HG03521 (cell line): ENCODE results near the gene EFHD2.
"Not testable (repeated sequence)": the region's sequence is repeated elsewhere in the genome, so short reads cannot be mapped to it uniquely, and the experiment has no call there.

ENCODE experiments used
- ATAC-seq: cut with Tn5 transposase; IDR thresholded peaks from one replicate; pipeline ENCODE4 v1.9.1; 2021; ENCODE audit warnings: mild to moderate bottlenecking, moderate library complexity; ENCODE audit not compliant: unreplicated experiment

Gene EFHD2

DNA sequence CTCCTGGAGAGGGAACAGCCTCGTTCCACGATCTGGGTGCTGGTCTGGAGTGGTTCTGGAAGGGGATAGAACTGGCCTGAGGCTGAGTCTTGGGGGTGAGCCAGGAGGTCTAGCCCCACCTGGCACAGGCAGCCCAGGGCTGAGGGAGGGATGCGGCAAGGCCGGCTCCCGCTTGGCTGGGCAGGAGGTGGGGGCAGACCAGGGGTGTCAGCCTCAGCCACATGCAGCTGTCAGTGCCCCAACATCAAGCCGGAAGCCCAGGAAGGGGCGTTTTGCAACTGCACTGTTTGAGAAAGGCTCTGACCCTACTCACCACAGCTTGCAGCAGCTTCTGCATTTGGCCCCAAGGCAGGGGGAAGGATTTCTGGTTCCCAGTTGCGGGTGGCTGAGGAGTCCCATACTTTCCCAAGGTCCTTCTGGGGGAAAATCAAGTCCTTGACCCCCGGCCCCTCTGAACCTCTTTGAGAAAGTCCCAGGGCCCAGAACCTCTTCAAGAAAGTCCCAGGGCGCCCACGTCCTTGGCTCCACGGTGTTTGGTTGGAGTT lies 2.0 kb downstream of the EFHD2 start:
- peak; percentile 42 for ATAC-seq

DNA sequence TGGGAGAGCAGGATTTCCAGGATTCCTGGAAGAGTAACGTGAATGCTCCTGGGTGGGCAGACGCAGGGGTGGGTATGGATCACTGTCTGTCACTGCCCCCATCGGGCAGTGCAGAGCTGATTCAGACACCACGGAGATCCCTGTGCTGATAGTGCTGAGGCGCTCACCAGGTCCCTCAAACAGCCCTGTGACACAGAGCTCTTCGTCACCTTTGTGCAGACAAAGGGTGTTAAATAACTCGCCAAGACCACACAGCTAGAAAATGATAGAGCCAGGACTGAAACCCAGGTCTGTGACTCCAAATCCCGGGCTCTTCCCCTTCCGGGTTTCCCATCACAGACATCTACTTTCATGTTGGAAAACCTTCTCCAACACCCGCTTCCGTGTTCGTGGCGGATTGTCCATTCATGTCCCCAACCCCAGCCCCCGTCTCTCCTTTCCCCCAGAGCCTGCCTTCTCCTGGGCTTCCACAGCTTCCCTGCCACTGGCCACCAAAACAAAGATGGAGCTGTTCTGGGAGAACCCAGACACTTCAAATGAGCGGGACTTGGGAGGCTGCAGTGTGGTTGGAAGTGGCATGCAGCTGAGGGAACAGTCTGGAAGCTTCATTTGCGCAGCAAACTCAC lies 2.6 kb downstream of the EFHD2 start:
- ATAC-seq: no peak

DNA sequence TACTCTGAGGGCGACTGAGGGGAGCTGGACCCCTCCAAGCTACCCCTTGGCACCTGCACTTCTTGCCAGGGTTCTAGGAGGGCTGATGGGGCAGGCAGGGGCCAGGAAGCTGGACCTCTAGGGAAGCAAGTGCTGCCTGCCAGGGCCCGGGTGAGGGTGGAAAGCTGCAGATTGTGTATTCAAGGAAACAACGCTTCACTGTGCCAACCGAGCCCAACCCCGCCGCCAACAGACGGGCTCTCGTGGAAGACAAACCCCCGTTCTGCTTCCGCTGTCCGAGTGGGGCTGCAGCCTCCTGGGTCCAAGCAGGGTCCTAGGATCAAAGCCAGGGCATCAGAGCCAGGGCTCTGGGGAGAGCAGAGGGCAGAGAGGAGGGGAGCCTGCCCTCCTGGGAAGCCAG lies 3.2 kb downstream of the EFHD2 start:
- no peak for ATAC-seq

DNA sequence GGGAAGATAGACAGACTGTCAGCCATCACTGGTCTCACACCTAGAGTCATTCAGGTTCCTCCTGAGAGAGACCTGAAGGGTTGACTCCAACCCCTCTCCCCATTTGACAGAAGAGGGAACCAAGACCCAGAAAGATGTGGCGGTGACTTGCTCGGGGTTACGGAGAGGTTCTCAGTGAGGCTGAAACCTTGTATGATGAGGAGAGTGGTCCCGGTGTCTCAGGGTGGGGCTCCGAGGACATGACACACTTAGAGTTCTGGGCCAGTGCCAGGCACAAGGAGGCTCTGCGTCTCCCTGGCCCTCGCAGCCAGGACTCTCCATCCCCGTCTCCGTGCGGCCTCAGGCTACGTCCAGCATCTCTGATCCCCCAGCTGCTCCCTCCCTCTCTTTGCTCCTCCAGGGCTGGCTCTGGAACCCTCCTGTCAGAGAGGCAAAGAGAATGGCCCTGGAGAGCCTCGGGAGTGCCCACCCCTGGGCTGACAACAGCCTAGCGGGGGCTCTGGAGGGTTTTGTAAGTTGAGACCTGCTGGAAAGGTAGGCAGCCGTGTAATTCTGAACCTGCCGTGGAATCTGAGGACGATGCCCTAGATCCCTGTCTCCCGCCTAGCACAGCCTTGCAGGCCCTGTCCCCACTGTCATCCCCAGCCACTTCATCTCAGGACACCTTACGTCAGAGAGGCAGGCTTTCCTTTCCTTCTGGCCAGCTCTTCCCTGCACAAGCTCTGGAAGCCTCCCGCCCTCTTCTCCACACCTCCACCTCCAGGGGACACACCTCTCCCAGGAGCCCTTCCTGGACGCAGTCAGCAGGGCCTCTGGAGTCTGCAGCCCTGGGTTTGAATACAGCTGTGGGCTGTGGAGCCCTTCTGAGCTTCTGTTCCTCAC lies 4.1 kb downstream of the EFHD2 start:
- no peak for ATAC-seq

DNA sequence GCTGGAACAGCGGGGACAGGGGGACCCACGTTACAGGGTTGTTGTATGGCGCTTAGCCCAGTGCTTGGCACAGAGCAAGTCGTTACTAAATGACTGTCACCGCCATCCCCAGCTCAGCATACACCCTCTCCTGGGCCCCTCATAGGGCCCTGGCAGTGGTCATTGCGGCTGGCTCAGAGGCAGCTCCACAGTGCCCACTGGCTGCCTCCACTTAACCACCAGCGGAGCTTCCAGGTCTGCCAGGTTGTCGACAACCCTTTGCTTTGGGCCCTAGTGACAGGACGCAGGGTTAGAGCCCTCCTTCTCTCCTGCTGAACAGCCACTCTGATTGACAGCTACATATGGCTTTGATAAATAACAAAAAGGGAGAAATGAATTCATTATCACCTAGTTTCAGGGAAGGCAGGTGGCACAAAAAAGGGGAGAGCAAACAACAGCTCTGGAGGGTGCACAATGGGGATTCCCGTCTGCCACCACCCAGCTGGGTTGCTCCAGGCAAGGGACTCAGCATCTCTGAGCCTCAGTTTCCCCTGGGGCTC lies 4.8 kb downstream of the EFHD2 start:
- no peak for ATAC-seq

DNA sequence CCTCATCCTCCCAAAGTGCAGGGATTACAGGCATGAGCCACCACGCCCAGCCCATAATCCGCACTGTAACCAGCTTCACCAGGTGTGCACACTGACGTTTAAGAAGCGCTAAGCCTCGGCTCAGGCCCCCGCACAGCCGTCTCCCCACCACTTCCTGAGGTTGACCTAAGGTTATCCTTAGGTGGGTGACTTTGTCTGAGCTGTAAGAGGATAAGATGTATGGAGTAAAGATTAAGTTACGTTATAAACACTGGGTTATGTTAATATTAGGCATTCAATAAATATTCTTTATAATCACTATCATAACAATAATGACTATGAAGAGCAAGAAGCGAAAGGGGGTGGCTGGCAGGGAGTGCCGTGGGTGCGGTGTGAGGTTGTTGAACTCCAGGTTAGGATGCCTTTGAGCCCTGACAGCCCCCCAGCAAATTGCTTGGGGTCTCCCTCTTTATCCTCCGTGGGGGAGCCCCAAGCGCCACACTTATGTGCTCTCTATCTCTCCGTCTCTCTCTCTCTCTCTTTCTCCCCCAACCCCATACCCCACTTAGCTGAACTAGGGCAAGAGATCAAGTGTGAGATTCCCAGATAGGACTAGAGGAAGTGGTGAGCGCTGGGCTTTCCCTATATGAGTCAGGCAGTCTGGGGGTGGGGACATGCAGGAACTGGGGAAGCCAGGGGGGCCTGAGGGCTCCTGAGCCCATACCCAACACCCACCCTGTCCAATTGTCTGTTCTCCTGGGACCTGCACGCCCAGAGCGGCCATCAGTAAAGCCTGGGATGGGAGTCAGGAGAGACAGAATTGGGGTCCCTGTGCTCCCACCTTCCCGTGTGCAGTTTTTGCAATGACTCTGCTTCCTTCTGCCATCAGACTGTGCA lies 7.6 kb downstream of the EFHD2 start:
- no peak for ATAC-seq

DNA sequence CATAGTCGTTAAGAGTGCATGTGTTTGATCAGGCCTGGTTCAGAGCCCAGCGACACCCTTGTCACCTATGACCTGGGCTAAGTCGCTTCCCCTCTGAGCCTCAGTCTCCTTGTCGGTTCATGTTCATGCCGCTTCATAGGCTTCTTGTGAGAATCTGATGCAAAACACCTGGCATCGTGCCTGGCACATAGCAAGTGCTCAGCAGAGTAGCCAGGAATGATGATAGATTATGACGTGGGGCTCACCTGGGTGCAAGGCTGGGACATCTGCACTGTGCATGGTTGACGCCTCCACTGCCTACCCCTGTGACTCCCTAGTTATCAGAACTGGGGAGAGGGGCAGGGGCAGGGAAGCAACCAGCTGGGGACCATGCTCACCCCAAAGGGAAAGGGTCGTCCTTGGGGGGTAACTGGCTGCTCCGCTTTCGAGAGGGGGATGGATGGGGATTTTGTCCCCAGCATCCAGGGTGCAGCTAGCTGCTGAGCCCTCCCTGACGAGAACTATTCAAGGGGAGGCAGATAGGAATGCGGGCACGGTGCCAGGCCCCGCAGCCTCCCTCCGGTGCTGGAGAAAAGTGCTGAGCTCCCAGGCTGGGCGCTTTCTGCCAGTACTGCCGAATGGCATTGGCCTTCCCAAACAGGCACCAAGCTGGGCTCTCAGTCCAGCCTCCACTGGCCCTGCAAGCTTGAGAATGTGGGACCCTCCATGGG lies 9.3 kb downstream of the EFHD2 start:
- ATAC-seq: no peak

DNA sequence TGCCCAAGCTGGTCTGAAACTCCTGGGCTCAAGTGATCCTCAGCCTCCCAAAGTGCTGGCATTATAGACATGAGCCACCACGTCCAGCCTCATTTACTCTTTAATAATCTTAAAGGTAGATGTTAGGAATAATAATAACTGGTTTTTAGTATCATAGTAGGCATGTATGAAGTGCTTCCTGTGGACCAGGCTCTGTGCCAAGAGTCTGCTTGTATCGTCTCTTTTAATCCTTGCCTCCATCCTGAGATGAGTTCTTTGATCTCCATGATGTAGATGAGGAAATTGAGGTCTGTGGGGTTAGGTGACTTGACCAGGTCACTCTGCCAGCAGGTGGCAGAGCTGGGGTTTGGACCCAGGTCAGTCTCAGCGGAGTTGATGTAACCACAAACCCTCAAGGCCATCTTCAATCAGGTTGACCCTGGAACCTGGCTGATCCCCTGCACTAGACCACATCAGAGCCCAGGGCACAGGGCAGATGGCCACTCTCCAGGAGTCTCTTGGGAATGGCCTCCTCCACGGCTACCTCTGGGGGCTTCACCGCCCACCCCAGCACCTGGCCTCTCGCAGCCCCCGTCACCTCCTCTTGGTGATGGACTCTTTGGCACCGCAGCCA lies 11.3 kb downstream of the EFHD2 start:
- ATAC-seq: no peak

DNA sequence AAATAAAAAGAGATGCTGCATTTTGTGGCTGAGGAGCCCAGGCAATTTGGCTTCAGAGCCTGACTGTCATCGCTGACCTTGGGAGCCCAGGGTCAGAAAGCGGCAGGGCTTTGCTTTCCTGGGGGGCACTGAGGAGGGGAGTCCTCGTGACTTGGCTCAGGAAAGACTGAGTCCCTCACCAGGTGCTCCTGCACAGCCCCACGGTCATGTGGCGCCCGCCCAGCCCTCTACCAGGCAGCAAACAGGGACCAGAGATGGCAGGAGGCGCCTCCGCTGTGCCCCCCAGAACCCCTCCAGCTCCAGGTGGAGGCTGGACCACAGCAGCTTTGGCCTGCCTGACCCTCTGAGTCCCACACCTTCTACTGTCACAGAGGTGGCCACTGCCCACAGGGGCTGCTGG lies 13.2 kb downstream of the EFHD2 start:
- ATAC-seq: no peak

DNA sequence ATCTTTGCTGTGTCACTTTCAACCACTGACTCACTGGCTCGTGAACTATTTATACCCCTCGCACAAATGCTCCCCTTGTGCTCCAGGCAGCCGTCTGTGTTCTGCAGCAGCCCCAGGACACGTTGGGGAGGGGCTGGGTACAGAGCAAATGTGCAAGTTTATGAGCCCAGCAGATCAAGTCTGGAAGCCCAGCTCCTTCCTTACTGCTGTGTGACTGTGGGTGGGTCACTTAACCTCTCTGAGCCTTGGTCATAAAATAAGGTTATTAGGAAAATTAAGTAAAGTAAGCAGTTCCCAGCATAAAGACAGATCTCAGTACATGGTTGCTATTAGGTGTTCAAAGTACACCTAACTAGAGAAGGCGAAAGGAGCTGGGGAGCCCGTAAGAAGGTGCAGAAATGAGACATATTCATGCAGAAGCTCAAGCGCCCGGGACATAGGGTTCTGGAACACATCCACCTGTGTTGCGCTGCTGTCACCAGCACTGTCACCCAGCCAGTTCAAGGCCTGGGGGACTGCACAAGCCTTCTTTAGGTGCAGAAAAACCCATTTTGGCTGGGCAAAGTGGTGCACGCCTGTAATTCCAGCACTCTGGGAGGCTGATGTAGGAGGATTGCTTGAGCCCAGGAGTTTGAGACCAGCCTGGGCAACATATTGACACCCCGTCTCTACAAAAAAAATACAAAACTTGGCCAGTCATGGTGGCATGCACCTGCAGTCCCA lies 13.8 kb downstream of the EFHD2 start:
- no peak for ATAC-seq

DNA sequence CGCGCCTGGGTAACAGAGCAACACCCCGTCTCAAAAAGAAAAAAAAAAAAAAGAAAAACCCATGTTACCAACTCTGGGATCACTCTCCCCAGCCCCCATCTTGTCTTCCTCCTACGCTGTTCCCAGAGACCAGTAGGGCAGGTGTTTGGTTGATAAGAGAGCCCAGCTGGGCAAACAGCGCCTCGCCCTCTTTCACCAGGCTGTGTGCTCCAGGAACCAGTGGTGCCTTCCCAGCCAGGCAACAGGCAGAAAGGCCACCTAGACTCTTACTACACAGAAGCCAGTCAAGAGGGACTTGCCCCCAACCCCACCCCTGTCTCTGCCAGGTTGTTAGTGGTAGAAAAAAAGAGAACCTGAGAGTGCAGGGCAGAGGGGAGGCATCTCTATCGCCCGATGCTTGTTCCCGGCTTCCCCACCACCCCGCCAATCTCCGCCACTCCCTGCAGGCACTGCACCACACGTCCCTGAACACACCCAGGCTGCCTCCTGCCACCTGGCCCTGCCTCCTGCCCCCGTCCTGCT lies 14.5 kb downstream of the EFHD2 start:
- no peak for ATAC-seq

DNA sequence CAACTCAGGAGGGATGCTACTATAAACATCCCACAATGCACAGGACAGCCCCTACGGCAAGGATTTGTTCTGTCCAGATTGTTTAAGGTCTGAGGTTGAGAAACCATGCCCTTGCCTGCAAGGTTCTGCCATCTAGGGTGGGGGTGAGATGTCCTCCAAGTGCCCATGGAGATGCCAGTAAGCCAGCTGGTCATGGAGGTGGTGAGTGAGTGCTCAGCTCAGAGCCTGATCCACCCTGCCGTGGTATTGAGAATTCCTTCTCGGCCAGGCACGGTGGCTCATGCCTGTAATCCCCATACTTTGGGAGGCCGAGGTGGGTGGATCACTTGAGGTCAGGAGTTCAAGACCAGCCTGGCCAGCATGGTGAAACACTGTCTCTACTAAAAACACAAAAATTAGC lies 15.3 kb downstream of the EFHD2 start:
- ATAC-seq: no peak

DNA sequence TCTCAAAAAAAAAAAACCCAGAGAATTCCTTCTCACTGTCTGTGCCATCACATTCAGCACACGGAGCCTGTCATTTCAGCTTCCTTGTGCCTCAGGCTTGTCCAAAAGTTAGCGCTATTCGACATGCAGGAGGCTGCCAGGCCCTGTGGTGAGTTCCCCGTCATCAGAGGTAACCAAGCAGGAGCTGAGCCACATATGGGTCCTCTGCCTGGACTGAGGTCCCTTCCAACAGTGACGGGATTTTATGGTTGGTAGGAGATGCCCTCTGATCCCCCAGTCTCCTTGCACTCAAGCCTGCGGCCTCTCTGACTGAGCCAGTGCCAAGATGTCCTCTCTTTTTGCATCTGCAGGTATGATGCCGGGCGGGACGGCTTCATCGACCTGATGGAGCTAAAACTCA lies 15.8 kb downstream of the EFHD2 start:
- ATAC-seq: no peak

DNA sequence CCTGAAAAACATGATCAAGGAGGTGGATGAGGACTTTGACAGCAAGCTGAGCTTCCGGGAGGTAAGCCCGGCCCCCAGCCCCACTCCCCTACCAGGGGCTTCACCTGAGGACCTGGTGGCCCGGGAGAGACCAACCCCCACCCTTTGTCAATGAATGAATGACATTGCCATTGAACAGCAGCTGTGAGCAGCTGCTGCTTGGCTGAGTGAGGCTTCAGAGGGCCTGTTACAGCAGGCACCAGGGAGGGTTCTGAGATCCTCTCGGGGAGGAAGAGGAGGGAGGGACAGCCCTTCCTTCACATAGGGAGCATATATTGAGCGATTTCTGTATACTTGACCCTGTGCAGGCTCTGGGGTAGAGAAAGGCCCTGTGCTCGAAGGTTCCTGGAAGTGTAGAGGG lies 16.3 kb downstream of the EFHD2 start:
- ATAC-seq: no peak

DNA sequence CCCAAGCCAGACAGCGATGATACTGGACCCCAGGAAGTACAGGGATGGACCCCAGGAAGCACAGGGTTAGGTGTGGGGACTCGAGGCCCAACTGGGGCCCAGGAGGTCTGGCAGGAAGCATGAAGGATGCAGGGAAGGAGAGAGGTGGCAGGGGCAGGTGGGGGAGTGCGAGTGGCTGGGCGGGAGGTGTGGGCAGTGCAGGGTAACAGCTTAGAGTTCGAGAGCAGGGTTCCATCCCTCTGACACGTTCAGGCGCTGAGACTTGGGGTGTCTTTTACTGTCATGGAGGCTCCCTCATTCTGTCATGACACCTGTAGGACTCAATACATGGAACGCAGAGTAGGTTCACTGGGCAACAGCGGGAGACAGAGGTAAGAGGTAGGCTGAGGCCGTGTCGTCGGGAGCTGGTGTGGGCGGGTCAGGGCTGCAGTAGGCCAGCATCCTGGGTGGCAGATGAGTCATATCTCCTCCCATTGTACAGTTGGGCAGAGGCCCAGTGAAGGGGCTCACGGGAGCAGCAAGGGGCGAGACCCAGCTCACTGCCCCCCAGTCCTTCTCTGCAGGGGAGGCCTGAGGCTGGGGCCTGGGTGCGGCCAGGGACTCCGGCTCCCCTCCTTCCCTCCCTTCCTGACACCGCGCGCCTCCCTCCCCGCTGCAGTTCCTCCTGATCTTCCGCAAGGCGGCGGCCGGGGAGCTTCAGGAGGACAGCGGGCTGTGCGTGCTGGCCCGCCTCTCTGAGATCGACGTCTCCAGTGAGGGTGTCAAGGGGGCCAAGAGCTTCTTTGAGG lies 17.0 kb downstream of the EFHD2 start:
- no peak for ATAC-seq

DNA sequence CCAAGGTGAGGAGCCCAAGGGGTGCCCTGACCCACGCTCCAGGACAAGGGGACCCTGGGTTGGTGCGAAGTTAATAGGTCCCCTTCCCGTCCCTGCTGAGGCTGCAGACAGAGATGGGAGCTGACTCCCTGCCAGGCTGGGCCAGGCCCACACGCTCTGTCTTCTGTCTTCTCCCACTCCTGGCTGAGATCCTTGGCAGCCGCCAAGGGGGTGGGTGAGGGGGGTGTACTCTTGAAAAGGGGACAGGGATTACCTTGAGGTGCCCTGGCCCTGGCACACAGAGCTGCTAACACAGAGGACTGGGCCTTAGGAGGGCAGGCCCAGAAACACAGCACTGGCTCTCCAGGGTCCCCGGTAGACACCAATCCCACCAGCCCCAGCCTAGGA lies 17.6 kb downstream of the EFHD2 start:
- ATAC-seq: no peak

DNA sequence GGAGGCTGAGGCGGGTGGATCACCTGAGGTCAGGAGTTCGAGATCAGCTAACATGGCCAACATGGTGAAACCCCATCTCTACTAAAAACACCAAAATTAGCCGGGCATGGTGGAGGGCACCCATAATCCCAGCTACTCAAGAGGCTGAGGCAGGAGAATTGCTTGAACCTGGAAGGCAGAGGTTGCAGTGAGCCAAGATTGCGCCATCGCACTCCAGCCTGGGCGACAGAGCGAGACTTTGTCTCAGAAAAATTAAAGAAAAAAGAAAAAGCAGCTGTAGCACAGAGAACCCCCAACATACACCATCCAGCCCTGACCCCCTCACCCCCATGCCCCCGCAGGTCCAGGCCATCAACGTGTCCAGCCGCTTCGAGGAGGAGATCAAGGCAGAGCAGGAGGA lies 18.6 kb downstream of the EFHD2 start:
- not testable (repeated sequence) for ATAC-seq

DNA sequence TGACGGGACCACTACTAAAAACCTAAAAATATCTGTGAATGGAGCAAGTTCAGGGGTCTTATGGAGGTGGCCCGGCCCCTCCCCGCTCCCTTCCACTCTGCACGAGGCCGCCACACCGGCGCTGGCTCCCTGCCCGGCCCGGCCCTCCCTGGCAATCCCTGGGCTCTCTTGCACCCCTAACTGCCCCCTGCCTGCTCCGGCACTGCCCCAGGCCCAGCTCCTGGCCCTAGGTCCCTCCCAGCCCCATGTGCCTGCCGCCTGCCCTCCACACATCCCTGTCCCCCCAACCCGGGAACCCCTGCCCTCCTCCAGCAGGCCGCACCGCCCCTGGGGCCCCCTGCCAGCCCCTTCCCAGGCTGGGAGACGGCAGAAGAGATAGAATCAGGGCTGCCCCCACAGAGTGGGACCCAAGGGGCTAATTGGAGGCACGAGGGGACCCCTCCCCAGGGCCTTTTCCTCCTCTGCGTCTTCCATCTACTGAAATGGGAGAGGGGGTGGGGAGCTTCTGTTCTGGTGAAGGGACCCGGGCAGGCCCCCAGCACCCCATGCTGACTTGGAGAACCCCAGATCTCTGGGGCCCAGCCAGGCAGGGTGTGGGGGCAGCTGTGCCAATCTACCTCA lies 19.2 kb downstream of the EFHD2 start:
- no peak for ATAC-seq
